Stimulated activated CD8-positive, alpha-beta memory T cell treated with anti-CD3 and anti-CD28 coated beads, Interleukin-15, amount 100 ng/mL, for 4 hours (primary cell): Measurements from ENCODE around the gene EXOC6B.

ENCODE experiments used
- DNase-seq, 2 donors: peaks; one replicate each; pipeline ENCODE4 v3.0.0-alpha.2; 2020; ENCODE audit warnings: low read depth in 2 of 2

The EXOC6B gene

DNA sequence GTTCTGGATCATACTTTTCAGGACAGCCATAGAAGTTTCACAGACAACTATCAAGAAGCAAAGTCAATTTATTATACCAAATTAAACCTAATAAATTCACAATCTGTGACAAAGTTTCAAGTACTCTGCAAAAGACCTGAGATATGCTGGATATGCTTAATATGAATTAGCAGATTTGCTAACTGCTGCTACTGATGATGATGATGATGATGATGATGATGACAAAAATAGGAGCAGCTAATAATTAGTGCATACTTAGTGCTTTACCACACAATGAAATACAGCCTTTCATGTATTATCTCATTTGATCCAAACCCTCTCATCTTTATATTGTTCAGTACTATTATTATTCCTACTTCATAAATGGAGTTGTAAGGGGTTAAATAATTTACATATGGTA lies 462.4 kb downstream of the EXOC6B start:
- no peak for DNase-seq

DNA sequence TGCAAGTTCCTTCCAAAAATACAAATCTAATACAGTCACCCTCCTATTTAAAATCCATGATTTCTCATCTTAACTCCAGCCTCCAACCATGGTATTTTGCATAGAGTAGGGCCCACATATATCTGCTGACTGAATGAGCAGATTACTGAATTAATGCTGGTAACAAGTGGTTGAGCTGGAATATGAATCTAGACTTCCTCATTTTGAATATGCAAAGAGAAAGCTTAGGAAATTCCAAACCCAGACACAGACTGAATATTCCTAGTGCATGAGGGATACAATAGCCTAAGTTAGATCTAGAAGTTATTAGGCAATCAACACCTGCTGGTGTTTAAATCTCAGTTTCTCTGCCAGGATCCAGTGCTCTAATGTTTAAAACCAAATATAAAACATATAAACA lies 463.1 kb downstream of the EXOC6B start:
- no peak for DNase-seq

DNA sequence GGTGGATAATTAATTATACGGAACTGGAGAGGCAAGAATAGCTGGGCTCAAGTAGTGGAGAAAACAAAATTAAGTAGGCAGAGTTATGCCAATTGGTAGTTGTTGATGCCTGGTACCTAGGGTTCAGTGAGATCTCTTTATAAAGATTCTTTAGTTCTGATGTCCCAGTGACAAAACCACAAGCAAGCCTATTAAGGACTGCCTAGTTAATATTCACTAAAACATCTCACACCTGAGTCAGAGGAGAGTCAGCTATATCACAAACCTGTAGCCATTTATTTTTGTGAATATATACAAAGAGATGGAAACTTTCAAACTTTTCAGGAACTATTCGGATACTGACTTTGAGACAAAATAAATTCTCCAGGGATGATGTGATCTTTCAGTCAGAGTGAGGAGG lies 464.3 kb downstream of the EXOC6B start:
- DNase-seq: no peak

DNA sequence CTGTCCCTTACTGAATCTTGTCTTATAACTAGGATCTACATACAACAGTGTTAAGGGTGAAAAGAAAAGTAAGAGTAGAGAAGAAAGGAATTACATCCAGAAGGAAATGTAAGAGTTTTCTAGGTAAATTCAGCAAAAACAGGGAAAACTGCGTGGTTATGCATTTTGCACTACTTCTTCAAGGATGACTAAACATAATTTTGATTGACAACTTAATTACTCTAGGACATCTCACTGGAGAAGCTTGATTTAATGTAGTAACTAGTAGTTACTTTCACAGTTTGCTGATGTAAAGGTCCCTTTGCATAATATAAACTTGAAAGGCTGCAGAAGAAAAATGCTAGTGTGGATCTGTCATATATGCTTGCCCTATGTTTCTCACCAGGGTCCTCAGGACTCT lies 464.8 kb downstream of the EXOC6B start:
- no peak for DNase-seq

DNA sequence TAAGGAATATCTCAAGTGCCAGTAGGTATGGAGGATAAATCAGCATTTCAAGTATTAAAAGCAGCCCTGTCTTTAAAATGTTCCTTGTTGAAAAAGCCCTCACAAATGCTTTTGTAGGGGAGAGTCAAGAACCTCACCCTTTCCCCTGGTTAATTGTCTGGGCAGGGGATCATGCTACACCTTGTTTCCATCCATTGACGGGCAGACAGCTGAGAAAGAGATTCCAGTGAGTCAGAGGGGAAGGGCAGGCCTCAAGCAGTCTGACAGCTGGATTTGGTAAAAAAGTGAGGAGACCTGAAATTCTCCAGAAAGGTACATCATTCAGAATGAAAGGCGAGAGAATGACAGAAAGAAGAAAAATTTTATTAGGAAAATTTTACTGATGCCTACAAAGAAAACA lies 475.0 kb downstream of the EXOC6B start:
- DNase-seq: no peak

DNA sequence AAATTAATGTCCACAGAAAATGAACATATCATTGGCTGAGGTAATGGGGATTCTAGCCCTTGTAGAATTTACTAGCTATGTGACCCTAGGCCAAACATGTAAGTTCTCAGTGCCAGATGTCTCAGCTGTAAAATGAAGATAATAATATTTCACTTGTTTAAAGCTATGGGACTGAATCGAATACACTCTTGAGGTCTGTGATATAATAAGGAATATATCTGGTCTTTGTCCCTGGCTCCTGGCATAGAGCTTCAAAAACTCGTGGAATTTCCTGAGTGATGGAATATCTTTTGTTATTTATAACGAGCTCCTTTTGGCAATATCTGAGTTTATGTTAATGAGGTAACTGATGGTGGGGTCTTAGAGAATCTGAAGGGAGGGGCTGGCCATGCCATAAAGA lies 476.8 kb downstream of the EXOC6B start:
- DNase-seq: no peak

DNA sequence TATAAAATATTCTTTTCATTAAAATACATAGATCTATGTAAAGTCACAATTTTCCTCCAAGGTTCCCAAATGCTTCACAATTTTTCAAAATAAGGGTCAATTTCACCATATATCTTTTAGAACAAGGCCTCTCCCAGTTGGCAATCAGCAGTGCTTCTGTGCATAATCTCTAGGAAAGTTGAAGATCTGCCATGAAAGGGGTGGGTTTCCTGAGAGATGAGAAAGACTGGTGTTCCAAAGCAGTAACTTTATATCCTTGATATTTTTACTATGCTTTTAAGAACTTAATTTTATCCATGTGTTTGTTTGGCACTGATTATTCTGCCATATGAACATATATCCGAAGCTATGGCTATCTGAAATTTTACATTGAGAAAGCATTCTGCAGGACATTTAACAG lies 478.8 kb downstream of the EXOC6B start:
- DNase-seq: no peak

DNA sequence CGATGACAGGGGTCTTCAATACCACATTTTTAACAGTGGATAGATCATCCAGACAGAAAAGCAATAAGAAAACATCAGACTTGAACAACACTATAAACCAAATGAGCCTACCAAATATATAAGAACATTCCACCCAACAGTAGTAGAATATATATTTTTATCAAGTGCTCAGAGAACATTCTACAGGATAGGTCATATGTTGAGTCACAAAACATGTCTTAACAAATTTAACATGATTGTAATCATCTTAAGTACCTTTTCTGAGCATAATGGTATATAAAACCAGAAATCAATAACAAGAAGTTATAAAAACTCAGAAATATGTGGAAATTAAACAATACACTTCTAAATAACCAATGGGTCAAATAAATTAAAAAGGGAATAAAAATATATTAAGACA lies 484.2 kb downstream of the EXOC6B start:
- no peak for DNase-seq

DNA sequence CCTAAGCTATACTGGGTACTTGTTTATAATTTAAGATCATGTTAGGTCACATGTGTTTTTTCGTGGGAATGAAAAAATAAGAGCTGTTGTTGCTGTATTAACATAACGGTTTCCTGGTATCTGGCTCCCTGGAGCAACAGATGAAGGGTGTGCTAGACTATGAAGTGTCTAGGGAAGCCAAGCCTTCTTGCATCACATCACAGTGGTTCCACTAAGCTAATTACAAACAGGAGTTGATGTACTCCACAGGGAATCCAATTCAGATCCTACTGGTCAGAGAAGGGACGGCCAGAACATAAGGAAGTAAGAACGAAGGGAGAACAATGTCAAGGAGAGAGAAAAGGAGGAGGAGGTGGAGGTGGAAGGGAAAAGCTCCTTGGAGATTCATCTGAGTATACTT lies 485.2 kb downstream of the EXOC6B start:
- no peak for DNase-seq

DNA sequence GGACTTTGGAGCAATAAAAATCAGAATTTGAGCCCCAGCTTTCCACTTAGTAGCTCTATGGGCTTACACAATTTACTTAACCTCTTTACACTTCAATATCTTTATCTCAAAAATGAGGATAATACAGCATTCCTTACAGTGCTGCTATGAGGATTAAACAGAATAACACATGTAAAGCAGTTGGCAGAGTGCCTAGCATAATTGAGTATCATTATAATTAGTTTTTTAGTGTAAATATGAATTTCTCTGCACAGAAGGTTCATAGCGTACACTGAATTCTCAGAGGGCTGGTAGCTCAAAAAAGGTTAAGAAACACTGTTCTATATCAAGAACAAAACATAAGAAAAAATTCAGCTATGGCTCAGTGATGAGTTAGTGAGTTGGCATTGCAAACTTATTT lies 487.8 kb downstream of the EXOC6B start:
- DNase-seq: no peak

DNA sequence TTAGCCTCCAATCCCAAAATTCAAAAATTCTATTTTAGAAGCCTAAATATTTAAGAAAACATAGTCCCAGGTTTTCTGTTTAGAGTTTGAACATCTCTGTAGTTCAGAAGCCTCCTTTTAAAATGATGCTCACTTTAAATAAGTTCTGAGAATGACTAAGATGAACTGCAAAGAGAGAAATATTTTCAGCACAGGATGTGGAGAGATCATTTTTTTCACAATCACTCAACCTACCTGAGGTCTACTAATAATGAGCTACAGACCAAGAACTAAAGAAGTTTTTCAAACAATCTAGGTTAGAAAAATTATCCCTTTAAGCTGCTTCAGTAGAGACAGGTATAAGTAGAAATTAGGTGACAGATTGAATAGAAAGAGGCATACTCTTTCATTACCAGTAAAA lies 493.1 kb downstream of the EXOC6B start:
- no peak for DNase-seq

DNA sequence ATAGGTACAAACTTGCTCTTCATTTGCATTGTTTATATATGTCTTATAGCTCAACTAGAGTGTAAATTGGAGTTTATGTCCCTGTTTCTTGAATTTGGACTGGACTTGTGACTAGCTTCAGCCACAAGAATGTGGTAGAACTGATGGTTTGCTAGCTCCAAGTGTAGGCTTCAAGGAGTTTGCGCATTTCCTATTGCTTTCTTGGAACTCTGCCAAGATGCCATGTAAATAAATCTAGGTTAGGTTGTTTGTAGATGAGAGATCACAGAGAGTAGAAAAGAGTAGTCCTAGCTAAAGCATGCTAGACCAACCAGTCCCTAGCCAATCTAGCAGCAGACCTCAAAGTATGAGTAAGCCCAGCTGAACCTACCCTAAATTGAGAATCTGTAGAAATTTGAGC lies 495.2 kb downstream of the EXOC6B start:
- DNase-seq: no peak

DNA sequence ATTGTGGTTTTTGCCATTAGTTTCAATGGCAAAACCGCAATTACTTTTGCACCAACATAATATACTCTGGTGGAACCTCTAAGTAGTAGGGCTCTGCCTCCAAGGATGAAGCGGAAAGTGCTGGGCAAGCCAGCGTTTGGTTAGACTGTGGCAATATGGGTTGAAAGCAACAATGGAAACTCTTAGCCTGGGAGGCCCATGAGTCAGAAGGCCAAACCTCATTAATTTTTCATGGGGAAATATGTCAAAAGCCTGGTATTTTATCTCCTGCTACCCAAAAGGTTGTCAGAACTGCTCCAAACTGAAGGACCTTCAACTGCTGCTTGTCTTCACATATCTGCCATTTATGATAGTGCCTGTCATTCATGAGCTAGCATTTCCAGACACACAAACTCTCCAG lies 499.1 kb downstream of the EXOC6B start:
- DNase-seq: no peak

DNA sequence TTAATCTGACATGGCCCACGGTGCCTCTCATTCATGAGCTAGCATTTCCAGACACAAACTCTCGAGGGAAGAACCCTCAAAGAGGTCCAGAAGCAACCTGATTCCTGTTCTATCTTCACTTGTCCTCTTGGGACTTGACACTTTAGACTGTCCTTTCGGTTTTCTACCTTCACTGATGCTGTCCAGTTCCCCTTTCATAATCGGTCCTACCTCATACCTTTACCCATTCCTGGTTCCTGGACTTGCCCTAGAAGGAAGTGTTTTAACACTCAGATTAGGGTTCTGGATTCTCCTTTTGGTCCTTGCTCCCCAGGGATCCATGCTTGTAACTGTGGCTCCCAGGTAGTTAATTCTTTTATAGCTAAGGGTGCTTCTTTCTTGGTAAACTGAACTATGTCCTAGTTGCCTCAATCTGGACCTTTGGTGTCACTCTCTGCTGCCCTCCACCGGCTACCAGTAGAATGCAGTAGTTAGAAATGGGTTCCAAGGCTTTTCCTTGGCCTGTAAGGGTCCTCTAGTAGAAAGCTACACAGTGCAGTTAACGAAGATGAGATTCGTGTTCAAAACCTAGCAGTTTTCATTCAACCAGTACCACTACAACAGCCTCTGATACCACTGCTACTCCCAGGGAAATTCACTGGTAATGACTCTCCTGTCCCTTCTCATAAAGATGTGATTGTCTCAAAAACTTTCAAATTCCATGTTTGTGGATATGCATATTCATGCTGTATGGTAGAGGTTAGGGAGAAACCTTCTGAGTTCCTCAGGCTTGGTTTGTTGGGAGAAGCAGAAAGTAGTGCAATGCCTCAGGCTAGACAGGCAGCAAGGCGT lies 500.0 kb downstream of the EXOC6B start:
- DNase-seq: no peak

DNA sequence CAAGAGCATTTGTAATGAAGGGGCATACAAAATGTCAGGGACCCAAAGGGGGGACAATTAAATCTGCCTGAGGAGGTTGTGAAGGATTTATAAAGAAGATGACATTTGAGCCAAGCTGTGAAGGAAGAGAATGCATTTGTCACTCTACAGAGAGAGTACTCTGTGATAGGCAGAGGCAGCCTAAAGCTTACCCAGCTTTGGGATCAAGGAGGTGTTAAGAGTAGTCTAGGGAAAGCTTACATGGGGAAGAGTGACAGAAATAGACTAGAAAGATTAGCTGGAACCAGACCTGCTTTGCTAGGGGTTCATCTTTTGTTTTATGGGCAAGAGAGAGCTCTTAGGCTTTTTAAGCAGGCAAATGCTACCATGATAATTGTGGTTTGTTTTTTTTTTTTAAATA lies 509.1 kb downstream of the EXOC6B start:
- no peak for DNase-seq

DNA sequence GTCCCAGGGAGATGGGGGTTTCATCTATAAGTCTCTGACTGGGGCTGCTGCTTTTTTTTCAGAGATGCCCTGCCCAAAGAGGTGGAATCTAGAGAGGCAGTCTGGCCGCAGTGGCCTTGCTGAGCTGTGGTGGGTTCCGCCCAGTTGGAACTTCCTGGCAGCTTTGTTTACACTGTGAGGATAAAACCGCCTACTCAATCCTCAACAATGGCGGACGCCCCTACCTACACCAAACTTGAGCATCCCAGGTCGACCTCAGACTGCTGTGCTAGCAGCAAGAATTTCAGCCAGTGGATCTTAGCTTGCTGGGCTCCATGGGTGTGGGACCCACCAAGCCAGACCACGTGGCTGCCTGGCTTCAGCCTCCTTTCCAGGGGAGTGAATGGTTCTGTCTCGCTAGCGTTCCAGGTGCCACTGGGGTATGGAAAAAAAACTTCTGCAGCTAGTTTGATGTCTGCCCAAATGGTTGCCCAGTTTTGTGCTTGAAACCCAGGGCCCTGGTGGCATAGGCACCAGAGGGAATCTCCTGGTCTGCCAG lies 525.6 kb downstream of the EXOC6B start:
- no peak for DNase-seq

DNA sequence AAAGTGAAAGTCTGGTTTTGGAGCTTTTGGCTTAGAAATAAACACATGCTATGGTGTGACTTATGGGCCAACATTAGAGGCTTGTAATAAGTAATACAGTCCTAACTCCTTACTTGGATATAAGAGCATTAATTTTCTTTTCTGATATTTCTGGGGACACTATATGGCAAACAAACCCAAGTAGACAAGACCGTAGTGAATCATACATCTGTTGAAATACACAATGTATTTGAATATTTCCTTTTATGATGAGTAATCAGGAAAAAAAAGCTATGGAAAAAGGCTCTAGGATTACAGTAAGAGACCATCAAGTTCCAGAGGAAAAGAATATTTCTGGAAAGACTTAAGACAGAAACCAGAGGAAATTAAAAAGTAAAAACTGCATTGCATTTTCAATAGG lies 532.2 kb downstream of the EXOC6B start:
- no peak for DNase-seq

DNA sequence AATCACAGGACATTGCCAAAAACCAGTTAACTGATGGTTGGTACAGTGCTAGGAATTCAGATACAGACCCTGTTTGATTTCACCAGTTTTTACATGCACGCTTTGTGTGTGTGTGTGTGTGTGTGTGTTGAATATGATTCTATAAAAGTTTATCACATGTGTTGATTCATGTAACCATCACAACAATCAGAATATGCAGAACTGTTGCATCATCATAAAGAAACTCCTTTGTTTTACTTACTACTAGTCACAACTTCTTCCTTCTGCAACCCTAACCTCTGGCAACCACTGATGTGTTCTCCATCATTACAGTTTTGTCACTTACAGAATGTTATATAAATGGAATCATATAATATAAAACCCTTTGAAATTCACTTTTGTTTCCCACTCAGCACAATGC lies 533.4 kb downstream of the EXOC6B start:
- DNase-seq: no peak

DNA sequence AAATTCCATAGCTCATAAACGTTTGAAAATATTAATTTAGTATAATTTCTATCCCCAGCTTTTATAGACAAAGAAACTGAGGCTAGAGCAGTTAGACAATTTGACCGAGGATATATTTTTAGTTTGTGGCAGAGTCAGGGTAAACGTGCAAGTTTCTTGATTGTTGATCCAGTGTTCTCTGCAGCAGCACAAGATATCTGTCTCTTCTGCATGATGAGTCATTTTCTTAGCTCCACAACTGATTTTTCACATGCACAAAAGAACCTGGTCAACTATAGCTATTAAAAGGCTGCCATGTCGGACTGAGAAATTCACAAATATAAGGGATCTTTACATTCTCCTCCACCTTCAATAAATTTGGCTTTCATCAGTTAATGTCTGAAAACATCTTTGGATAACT lies 534.8 kb downstream of the EXOC6B start:
- no peak for DNase-seq

DNA sequence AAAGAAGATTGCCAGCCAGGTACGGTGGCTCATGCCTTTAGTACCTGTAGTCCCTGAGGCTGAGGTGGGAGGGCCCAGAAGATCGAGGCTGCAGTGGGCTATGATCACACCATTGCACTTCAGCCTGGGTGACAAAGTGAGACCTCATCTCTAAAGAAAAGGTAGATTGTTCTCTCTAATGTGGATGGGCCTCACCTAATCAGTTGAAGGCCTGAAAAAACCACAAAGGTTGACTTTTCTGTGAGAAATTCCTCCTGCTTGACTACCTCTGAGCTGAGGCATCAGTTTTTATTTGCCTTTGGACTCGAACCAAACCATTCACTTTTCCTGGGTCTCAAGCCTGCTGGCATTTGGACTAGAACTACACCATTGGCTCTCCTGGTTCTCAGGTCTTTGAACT lies 536.1 kb downstream of the EXOC6B start:
- no peak for DNase-seq

DNA sequence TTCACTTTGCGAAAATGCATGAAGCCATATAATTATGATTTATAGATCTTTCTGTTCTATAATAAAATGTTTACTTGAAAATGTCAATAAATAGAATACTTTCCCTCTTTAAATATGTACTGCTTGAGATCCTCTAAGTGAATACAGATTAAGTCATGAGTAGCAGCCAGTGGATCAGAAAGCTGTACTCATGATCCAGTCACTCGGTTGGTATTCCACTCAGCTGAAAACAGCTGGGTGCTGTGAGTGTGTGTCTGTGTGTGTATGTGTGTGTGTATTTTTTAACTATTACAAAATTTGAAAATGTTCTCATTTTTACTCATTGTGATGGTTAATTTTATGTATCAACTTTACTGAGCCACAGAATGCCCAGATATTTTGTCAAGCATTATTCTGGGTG lies 536.5 kb downstream of the EXOC6B start:
- no peak for DNase-seq

DNA sequence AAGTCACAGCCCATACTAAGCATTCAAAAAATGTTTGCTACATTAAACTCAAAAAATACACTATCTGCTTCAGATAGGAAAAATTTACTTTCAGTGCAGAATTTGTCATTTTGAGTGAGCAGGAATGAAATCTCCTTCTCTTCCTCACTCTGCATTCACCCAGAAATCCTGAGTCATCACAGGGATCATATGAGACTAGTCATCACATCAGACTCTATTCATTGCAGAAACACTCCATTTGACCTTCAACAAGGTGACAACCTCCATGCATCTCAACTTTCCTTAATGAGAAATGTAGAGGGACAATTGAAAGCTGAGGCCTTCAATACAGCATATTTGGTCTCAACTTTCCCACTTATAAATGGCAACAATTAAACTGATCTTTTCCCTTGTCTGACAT lies 547.8 kb downstream of the EXOC6B start:
- DNase-seq: no peak

DNA sequence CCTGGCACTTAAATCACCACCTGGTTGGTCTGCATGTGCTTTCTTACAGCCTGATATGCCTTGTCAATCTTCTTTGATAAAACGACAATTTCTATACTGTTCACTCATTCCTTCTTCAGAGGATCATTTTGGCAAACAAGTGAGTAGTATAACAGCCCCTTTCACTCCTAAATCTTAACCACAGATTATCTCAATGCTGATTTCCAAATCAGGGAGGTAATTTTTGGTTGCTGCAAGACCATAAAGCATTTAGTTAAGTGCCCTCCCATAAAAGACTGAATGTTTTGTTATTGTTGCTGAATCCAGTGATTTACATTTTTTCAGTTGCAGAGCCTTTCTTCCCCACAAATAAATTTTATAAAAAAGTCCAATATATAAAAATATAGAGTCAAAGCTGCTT lies 549.0 kb downstream of the EXOC6B start:
- DNase-seq: no peak

DNA sequence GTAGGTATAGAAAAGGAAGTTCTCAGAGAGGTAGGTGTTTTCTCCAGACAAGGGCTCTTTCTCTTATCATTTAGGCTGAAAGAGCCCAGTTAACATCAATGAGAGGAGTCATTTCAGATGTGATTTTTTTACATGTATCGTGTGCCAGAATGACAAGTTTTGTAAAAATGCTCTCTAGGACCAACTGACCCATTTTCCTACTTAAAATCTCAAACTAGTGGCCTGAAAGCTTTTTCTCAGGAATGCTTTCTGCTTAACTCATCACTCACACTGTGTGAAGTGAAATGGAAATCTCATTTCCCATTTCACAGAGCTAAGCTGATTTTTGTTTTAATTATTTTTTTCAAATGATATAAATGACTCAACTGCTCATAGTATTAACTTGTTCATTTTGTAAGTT lies 549.5 kb downstream of the EXOC6B start:
- DNase-seq: no peak
